ENCODE measurements around the gene CAMSAP2. TPM values are rescaled to one million over a fixed set of nuclear protein-coding genes. Genes with fewer than 3 reads are reported as not detected.

CAMSAP2 gene
- total and polyA plus RNA-seq, 2 of the 4 experiments (the other 2 are of a cell fraction) = 8.3 to 29.4 TPM

- ChIA-PET POLR2A (ENCODE audit: unreplicated experiment) (no interaction called here), CTCF (no interaction called here)
- Histone ChIP-seq H2BK20ac (ENCODE audit: low read depth, low read length) (no peak overlapping the region), H3K14ac (replicated peaks; ENCODE audit: low read depth, low read length) (no peak overlapping the region), H2AFZ (replicated peaks; ENCODE audit: low read length, poor library complexity) (no peak overlapping the region), H3K56ac (ENCODE audit: extremely low read depth, insufficient read depth, low read length) (no peak overlapping the region), H3K4ac (ENCODE audit: low read depth, low read length) (no peak overlapping the region), H4K8ac (ENCODE audit: low read depth in 2 of 2, low read length in 2 of 2) (no peak overlapping the region), H3K9ac (ENCODE audit: low read depth, low read length) (no peak overlapping the region), H3K9me1 (ENCODE audit: insufficient read depth, low read length) (peaks cover 3% of the 10 kb centered on the region; the same call in 1 of the 2 replicates), H2AK9ac (replicated peaks; ENCODE audit: low read depth, low read length, poor library complexity) (no peak overlapping the region), H2BK120ac (ENCODE audit: low read depth, low read length) (no peak overlapping the region), H2BK15ac (ENCODE audit: low read depth, low read length) (no peak overlapping the region), H3K4me2 (ENCODE audit: low read depth, low read length) (no peak overlapping the region), H4K5ac (ENCODE audit: low read depth, low read length) (no peak overlapping the region), H3K23ac (ENCODE audit: low read depth, low read length) (no peak overlapping the region), H3K36me3 (ENCODE audit: control insufficient read depth, insufficient read depth, low read length) (no peaks in the 10 kb centered on the region), H3K79me1 (ENCODE audit: low read depth in 1 of 2, low read length in 2 of 2) (no peaks in the 10 kb centered on the region), H3K4me1 (ENCODE audit: control insufficient read depth, insufficient read depth, low read length) (no peaks in the 10 kb centered on the region), H3K27me3 (ENCODE audit: control insufficient read depth, insufficient read depth, low read length) (peaks cover 28% of the 10 kb centered on the region), H4K20me1 (ENCODE audit: insufficient read depth, low read length) (no peaks in the 10 kb centered on the region; the same call in 1 of the 2 replicates), H2AK5ac (ENCODE audit: low read depth, low read length) (no peak overlapping the region), H3K9me3 (ENCODE audit: control insufficient read depth, insufficient read depth, low read length) (no peaks in the 10 kb centered on the region), H3K4me3 (ENCODE audit: insufficient read depth, low read depth, low read length) (no peak overlapping the region), H4K91ac (ENCODE audit: insufficient read depth, low read depth, low read length) (no peak overlapping the region), H3K18ac (ENCODE audit: low read depth, low read length) (no peak overlapping the region), H3K27ac (ENCODE audit: insufficient read depth, low read length) (no peak overlapping the region), H2BK5ac (ENCODE audit: low read depth, low read length, poor library complexity, severe bottlenecking) (no peak overlapping the region)
- no TSS peak for BruUV-seq (replicated peaks)
- 72% methylated on average over 5 of the region's 10 CpGs; no CpG with 5 or more reads in 1 of the 2 experiments for WGBS, 2 experiments (ENCODE audit: extremely low coverage in 2 of 2, insufficient read length in 1 of 2)
- dilution Hi-C loops (cut with HindIII; ENCODE audit: low sequenced_read_pairs, unreplicated experiment) (no loop called here), intact Hi-C loops (cut with micrococcal nuclease) (no loop called here), in situ Hi-C loops (cut with MboI; ENCODE audit: low sequenced_read_pairs) (no loop called here)
- ATAC-seq (ENCODE audit: low read depth) (no peak), DNase-seq (no peak)
- TF ChIP-seq RCOR1 (IDR thresholded peaks at IDR 0.05; ENCODE audit: insufficient replicate concordance, low read length) (no peak), ELK1 (IDR thresholded peaks at IDR 0.05; ENCODE audit: borderline replicate concordance, low read depth, low read length) (no peak), SMC3 (IDR thresholded peaks at IDR 0.05; ENCODE audit: low read depth, low read length) (no peak), CTCF (conservative IDR thresholded peaks at IDR 0.05; ENCODE audit: low read depth, low read length) (no peak), MAZ (IDR thresholded peaks at IDR 0.05; ENCODE audit: borderline replicate concordance, low read depth, low read length) (no peak), FOS (IDR thresholded peaks at IDR 0.05; ENCODE audit: low read depth, low read length) (no peak), USF2 (IDR thresholded peaks at IDR 0.05; ENCODE audit: low read depth, low read length) (no peak)
Measured at GRCh38 chr1:200899451-200899915, 160.8 kb downstream of the CAMSAP2 start.

Measured in IMR-90 (cell line).